Liver (tissue), 3 donors: Measurements from ENCODE around the gene ANXA6.

ENCODE experiments used
- HNF4G ChIP-seq: IDR thresholded peaks from 2 replicates; pipeline ENCODE4 v1.6.1; 2016; ENCODE audit warnings: antibody characterized with exemption
- JUND ChIP-seq, 2 donors: IDR thresholded peaks; 2 replicates each; pipeline ENCODE4 v1.6.1; 2016; ENCODE audit warnings: antibody characterized with exemption in 2 of 2
- NR2F2 ChIP-seq: IDR thresholded peaks from 2 replicates; pipeline ENCODE4 v1.6.1; 2016; ENCODE audit warnings: antibody characterized with exemption
- RAD21 ChIP-seq, 2 donors: IDR thresholded peaks; 2 replicates each; pipeline ENCODE4 v1.6.1; 2016; ENCODE audit warnings: antibody characterized with exemption in 2 of 2, mild to moderate bottlenecking in 2 of 2
- SP1 ChIP-seq: IDR thresholded peaks from 2 replicates; pipeline ENCODE4 v1.6.1; 2018; ENCODE audit warnings: antibody characterized with exemption, mild to moderate bottlenecking
- TAF1 ChIP-seq: conservative IDR thresholded peaks from 2 replicates; pipeline ENCODE4 v1.6.1; 2016; ENCODE audit warnings: antibody characterized with exemption, mild to moderate bottlenecking
- TF ChIP-seq, protein P1 (sequence below): fragments of 150-350 bp; IDR thresholded peaks from 2 replicates; pipeline ENCODE4 v1.5.1; 2017; ENCODE audit warnings: improper control_type of control experiment, low read depth, low read length; ENCODE audit not compliant: missing input control
- TF ChIP-seq, protein P2 (sequence below): IDR thresholded peaks from 2 replicates; pipeline ENCODE4 v1.6.1; 2016; ENCODE audit warnings: antibody characterized with exemption
- TF ChIP-seq, protein P3 (sequence below): IDR thresholded peaks from 2 replicates; pipeline ENCODE4 v1.6.1; 2016; ENCODE audit warnings: antibody characterized with exemption
- TF ChIP-seq, protein P4 (sequence below): IDR thresholded peaks from 2 replicates; pipeline ENCODE4 v1.6.1; 2016; ENCODE audit warnings: antibody characterized with exemption
- TF ChIP-seq, protein P5 (sequence below): IDR thresholded peaks from 2 replicates; pipeline ENCODE4 v1.6.1; 2016; ENCODE audit warnings: antibody characterized with exemption, mild to moderate bottlenecking
- donor health status: healthy.
- donor health status: healthy.

DNA sequence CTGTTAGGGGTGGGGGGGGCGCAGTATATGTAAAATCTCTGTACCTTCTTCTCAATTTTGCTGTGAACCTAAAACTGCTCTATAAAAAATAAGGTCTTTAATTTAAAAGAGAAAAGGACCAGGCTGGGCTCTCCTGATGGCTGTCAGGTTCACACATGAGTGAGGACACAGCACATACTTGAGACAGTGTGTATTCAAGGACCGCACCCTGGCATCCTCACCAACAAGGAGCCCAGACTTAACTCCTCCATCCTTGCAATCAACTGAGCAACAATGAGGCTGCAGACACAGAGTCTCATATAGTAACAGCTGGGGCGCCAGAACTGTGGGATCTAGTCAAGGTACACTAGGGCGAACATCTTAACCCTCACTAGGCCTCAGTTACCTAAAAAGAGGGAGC lies 86.6 kb downstream of the ANXA6 start:
- TF ChIP-seq, protein P1, sequence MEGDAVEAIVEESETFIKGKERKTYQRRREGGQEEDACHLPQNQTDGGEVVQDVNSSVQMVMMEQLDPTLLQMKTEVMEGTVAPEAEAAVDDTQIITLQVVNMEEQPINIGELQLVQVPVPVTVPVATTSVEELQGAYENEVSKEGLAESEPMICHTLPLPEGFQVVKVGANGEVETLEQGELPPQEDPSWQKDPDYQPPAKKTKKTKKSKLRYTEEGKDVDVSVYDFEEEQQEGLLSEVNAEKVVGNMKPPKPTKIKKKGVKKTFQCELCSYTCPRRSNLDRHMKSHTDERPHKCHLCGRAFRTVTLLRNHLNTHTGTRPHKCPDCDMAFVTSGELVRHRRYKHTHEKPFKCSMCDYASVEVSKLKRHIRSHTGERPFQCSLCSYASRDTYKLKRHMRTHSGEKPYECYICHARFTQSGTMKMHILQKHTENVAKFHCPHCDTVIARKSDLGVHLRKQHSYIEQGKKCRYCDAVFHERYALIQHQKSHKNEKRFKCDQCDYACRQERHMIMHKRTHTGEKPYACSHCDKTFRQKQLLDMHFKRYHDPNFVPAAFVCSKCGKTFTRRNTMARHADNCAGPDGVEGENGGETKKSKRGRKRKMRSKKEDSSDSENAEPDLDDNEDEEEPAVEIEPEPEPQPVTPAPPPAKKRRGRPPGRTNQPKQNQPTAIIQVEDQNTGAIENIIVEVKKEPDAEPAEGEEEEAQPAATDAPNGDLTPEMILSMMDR: no peak
- TF ChIP-seq, protein P2, sequence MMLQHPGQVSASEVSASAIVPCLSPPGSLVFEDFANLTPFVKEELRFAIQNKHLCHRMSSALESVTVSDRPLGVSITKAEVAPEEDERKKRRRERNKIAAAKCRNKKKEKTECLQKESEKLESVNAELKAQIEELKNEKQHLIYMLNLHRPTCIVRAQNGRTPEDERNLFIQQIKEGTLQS: no peak
- TF ChIP-seq, protein P3, sequence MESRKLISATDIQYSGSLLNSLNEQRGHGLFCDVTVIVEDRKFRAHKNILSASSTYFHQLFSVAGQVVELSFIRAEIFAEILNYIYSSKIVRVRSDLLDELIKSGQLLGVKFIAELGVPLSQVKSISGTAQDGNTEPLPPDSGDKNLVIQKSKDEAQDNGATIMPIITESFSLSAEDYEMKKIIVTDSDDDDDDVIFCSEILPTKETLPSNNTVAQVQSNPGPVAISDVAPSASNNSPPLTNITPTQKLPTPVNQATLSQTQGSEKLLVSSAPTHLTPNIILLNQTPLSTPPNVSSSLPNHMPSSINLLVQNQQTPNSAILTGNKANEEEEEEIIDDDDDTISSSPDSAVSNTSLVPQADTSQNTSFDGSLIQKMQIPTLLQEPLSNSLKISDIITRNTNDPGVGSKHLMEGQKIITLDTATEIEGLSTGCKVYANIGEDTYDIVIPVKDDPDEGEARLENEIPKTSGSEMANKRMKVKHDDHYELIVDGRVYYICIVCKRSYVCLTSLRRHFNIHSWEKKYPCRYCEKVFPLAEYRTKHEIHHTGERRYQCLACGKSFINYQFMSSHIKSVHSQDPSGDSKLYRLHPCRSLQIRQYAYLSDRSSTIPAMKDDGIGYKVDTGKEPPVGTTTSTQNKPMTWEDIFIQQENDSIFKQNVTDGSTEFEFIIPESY: no peak
- TF ChIP-seq, protein P4, sequence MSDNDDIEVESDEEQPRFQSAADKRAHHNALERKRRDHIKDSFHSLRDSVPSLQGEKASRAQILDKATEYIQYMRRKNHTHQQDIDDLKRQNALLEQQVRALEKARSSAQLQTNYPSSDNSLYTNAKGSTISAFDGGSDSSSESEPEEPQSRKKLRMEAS: no peak
- TF ChIP-seq, protein P5, sequence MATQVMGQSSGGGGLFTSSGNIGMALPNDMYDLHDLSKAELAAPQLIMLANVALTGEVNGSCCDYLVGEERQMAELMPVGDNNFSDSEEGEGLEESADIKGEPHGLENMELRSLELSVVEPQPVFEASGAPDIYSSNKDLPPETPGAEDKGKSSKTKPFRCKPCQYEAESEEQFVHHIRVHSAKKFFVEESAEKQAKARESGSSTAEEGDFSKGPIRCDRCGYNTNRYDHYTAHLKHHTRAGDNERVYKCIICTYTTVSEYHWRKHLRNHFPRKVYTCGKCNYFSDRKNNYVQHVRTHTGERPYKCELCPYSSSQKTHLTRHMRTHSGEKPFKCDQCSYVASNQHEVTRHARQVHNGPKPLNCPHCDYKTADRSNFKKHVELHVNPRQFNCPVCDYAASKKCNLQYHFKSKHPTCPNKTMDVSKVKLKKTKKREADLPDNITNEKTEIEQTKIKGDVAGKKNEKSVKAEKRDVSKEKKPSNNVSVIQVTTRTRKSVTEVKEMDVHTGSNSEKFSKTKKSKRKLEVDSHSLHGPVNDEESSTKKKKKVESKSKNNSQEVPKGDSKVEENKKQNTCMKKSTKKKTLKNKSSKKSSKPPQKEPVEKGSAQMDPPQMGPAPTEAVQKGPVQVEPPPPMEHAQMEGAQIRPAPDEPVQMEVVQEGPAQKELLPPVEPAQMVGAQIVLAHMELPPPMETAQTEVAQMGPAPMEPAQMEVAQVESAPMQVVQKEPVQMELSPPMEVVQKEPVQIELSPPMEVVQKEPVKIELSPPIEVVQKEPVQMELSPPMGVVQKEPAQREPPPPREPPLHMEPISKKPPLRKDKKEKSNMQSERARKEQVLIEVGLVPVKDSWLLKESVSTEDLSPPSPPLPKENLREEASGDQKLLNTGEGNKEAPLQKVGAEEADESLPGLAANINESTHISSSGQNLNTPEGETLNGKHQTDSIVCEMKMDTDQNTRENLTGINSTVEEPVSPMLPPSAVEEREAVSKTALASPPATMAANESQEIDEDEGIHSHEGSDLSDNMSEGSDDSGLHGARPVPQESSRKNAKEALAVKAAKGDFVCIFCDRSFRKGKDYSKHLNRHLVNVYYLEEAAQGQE: no peak
- TF ChIP-seq RAD21 (IDR thresholded peaks at IDR 0.05) (no peak), SP1 (no peak), JUND (IDR thresholded peaks at IDR 0.05) (no peak), HNF4G (no peak), NR2F2 (no peak), TAF1 (no peak)
